Urinary bladder (tissue), 4 donors: Measurements from ENCODE around the gene NINL. TPM values are rescaled to one million over a fixed set of nuclear protein-coding genes. Genes with fewer than 3 reads are reported as not detected.
A peak's percentile ranks its signal among the peaks of the same experiment; 100 is the strongest.

ENCODE experiments used
- DNase-seq: peaks from one replicate; pipeline ENCODE4 v3.0.0-alpha.2; 2015; ENCODE audit errors: extremely low spot score
- H3K27ac ChIP-seq: one replicate; pipeline ENCODE4 v1.5.1; 2013; ENCODE audit warnings: low read depth, mild to moderate bottlenecking, moderate library complexity
- H3K36me3 ChIP-seq: one replicate; pipeline ENCODE4 v1.6.1; 2013; ENCODE audit warnings: mild to moderate bottlenecking, moderate library complexity; ENCODE audit not compliant: insufficient read depth
- H3K4me1 ChIP-seq: one replicate; pipeline ENCODE4 v1.6.1; 2013; ENCODE audit warnings: mild to moderate bottlenecking, moderate library complexity; ENCODE audit not compliant: insufficient read depth
- H3K4me3 ChIP-seq: one replicate; pipeline ENCODE4 v1.5.1; 2013; ENCODE audit warnings: low read depth, low read length
- WGBS: extraction: QIAGEN DNeasy Blood & Tissue Kit; methylation state at CpG from one replicate; pipeline ENCODE4 v1.1.7; 2013; 5-methylcytosine and 5-hydroxymethylcytosine counted together
- polyA plus RNA-seq: library from polyadenylated mRNA; stranded (reverse); fragments of 200-250 nt; gene quantifications from one replicate; pipeline ENCODE4 v1.2.3, GENCODE V29; 2013
- total RNA-seq: library from RNA; depleted of rRNA; stranded (reverse); fragments of >200 nt; gene quantifications from one replicate; pipeline ENCODE4 v1.2.3, GENCODE V29; 2014
- donor health status: healthy with polysubstance abuse.
- donor health status: healthy.

Gene NINL
- total and polyA plus RNA-seq, 2 donors, result 6.2 to 11.3 TPM

GRCh38 chr20:25543068-25543467 lies 42.3 kb downstream of the NINL start:
- WGBS, result 61% methylated on average over 3 of the region's 3 CpGs
- Histone ChIP-seq H3K4me3 (no peak overlapping the region), H3K36me3 (no peaks in the 10 kb centered on the region), H3K27ac (no peak overlapping the region), H3K4me1 (no peaks in the 10 kb centered on the region)
- DNase-seq, result no peak

- 59% methylated on average over 2 of the region's 2 CpGs for WGBS
- Histone ChIP-seq H3K4me1 (no peaks in the 10 kb centered on the region), H3K27ac (no peak overlapping the region), H3K4me3 (no peak overlapping the region), H3K36me3 (no peaks in the 10 kb centered on the region)
- DNase-seq, result no peak
Measured at GRCh38 chr20:25541676-25542075, 43.7 kb downstream of the NINL start.

GRCh38 chr20:25539742-25540672 lies 45.3 kb downstream of the NINL start:
- Histone ChIP-seq H3K27ac (no peak overlapping the region), H3K36me3 (no peaks in the 10 kb centered on the region), H3K4me3 (peak overlapping the region; percentile 23), H3K4me1 (no peaks in the 10 kb centered on the region)
- WGBS, result 48% methylated on average over 19 of the region's 19 CpGs
- no peak for DNase-seq

- Histone ChIP-seq H3K4me3 (no peak overlapping the region), H3K27ac (no peak overlapping the region), H3K36me3 (no peaks in the 10 kb centered on the region), H3K4me1 (no peaks in the 10 kb centered on the region)
- DNase-seq, result no peak
- WGBS, result 86% methylated on average over 17 of the region's 17 CpGs
Measured at GRCh38 chr20:25538838-25539665, 46.3 kb downstream of the NINL start.

- H3K4me3 ChIP-seq, result no peak overlapping the region
- DNase-seq, result no peak
- H3K36me3 ChIP-seq, result no peaks in the 10 kb centered on the region
- WGBS, result 89% methylated on average over 13 of the region's 13 CpGs
- H3K27ac ChIP-seq, result no peak overlapping the region
- H3K4me1 ChIP-seq, result no peaks in the 10 kb centered on the region
Measured at GRCh38 chr20:25537890-25538289, 47.4 kb downstream of the NINL start.

GRCh38 chr20:25535762-25536161 lies 49.6 kb downstream of the NINL start:
- Histone ChIP-seq H3K4me1 (no peaks in the 10 kb centered on the region), H3K36me3 (no peaks in the 10 kb centered on the region), H3K4me3 (no peak overlapping the region), H3K27ac (no peak overlapping the region)
- no peak for DNase-seq
- WGBS, result 89% methylated on average over 6 of the region's 6 CpGs

GRCh38 chr20:25534845-25535244 lies 50.5 kb downstream of the NINL start:
- H3K4me1 ChIP-seq, result no peaks in the 10 kb centered on the region

GRCh38 chr20:25533920-25534700 lies 51.2 kb downstream of the NINL start:
- Histone ChIP-seq H3K4me3 (no peak overlapping the region), H3K36me3 (no peaks in the 10 kb centered on the region), H3K27ac (no peak overlapping the region), H3K4me1 (no peaks in the 10 kb centered on the region)
- DNase-seq, result no peak
- 65% methylated on average over 4 of the region's 4 CpGs for WGBS

More at GRCh38 chr20:25534845-25535244, 50.5 kb downstream of the NINL start:
- Histone ChIP-seq H3K36me3 (no peaks in the 10 kb centered on the region), H3K27ac (no peak overlapping the region), H3K4me3 (no peak overlapping the region)
- DNase-seq, result no peak
- WGBS, result 96% methylated on average over 7 of the region's 7 CpGs

GRCh38 chr20:25532971-25533391 lies 52.4 kb downstream of the NINL start:
- Histone ChIP-seq H3K4me3 (no peak overlapping the region), H3K4me1 (no peaks in the 10 kb centered on the region), H3K36me3 (no peaks in the 10 kb centered on the region), H3K27ac (no peak overlapping the region)
- 67% methylated on average over 11 of the region's 11 CpGs for WGBS
- no peak for DNase-seq

GRCh38 chr20:25532015-25532751 lies 53.1 kb downstream of the NINL start:
- DNase-seq, result no peak
- Histone ChIP-seq H3K36me3 (no peaks in the 10 kb centered on the region), H3K4me3 (no peak overlapping the region), H3K27ac (no peak overlapping the region), H3K4me1 (no peaks in the 10 kb centered on the region)
- 86% methylated on average over 12 of the region's 12 CpGs for WGBS

GRCh38 chr20:25529295-25529951 lies 55.9 kb downstream of the NINL start:
- WGBS, result 91% methylated on average over 9 of the region's 9 CpGs
- H3K4me3 ChIP-seq, result no peak overlapping the region
- DNase-seq, result no peak
- peaks cover 1% of the 10 kb centered on the region for H3K36me3 ChIP-seq
- H3K27ac ChIP-seq, result no peak overlapping the region
- no peaks in the 10 kb centered on the region for H3K4me1 ChIP-seq

- DNase-seq, result no peak
- 93% methylated on average over 2 of the region's 2 CpGs for WGBS
- no peaks in the 10 kb centered on the region for H3K4me1 ChIP-seq
- H3K36me3 ChIP-seq, result peaks cover 1% of the 10 kb centered on the region
- H3K27ac ChIP-seq, result no peak overlapping the region
- H3K4me3 ChIP-seq, result no peak overlapping the region
Measured at GRCh38 chr20:25527949-25528348, 57.4 kb downstream of the NINL start.
